GM19043 (cell line): ENCODE results near the gene ANKRD44.

ENCODE experiments used
- ATAC-seq: cut with Tn5 transposase; IDR thresholded peaks from one replicate; pipeline ENCODE4 v1.9.1; 2021; ENCODE audit warnings: low read depth; ENCODE audit not compliant: unreplicated experiment

ANKRD44 gene

GRCh38 chr2:197189426-197190099 is 121.0 kb downstream of the ANKRD44 start:
- ATAC-seq = no peak

GRCh38 chr2:197185676-197186075 is 124.9 kb downstream of the ANKRD44 start:
- ATAC-seq = no peak

- ATAC-seq = no peak
These were observed 125.5 kb downstream of the ANKRD44 start for GRCh38 chr2:197184959-197185586.

GRCh38 chr2:197183355-197183754 is 127.2 kb downstream of the ANKRD44 start:
- ATAC-seq = no peak

- ATAC-seq = no peak
These were observed 127.9 kb downstream of the ANKRD44 start for GRCh38 chr2:197182668-197183067.

GRCh38 chr2:197181491-197181890 is 129.1 kb downstream of the ANKRD44 start:
- no peak for ATAC-seq

- no peak for ATAC-seq
These were observed 130.7 kb downstream of the ANKRD44 start for GRCh38 chr2:197179744-197180498.

GRCh38 chr2:197176522-197176921 is 134.1 kb downstream of the ANKRD44 start:
- no peak for ATAC-seq

GRCh38 chr2:197174539-197175094 is 136.0 kb downstream of the ANKRD44 start:
- no peak for ATAC-seq

- ATAC-seq = no peak
These were observed 139.0 kb downstream of the ANKRD44 start for GRCh38 chr2:197171582-197171981.

GRCh38 chr2:197170208-197170607 is 140.4 kb downstream of the ANKRD44 start:
- no peak for ATAC-seq

- ATAC-seq = peak; percentile 89
These were observed 141.9 kb downstream of the ANKRD44 start for GRCh38 chr2:197168705-197169104.

- no peak for ATAC-seq
These were observed 142.8 kb downstream of the ANKRD44 start for GRCh38 chr2:197167608-197168314.

GRCh38 chr2:197165020-197165419 is 145.6 kb downstream of the ANKRD44 start:
- ATAC-seq = no peak

GRCh38 chr2:197164141-197164754 is 146.3 kb downstream of the ANKRD44 start:
- no peak for ATAC-seq

- no peak for ATAC-seq
These were observed 146.9 kb downstream of the ANKRD44 start for GRCh38 chr2:197163712-197164140.

GRCh38 chr2:197161774-197162173 is 148.8 kb downstream of the ANKRD44 start:
- ATAC-seq = no peak

GRCh38 chr2:197159661-197160211 is 150.8 kb downstream of the ANKRD44 start:
- peak; percentile 52 for ATAC-seq

GRCh38 chr2:197158591-197159550 is 151.7 kb downstream of the ANKRD44 start:
- ATAC-seq = no peak
